Neural cell (in vitro differentiated cells): Measurements from ENCODE around the gene TMEM140. TPM values are rescaled to one million over a fixed set of nuclear protein-coding genes. Genes with fewer than 3 reads are reported as not detected.

Experiments used
- H2AFZ ChIP-seq: fragments of 200-600, 300-800 bp; sonication (generic), shearing (Covaris generic); 2 replicates; pipeline ENCODE4 v1.6.0; 2014; ENCODE audit warnings: low read depth, mild to moderate bottlenecking, antibody characterized with exemption, low read length, moderate library complexity
- H3F3A ChIP-seq: fragments of 200-600 bp; shearing (Covaris generic); 2 replicates; pipeline ENCODE4 v1.6.1; 2016; ENCODE audit warnings: mild to moderate bottlenecking, moderate library complexity, mixed read lengths, antibody characterized with exemption, low read length; ENCODE audit not compliant: insufficient read depth, poor library complexity, severe bottlenecking
- H3K27ac ChIP-seq: fragments of 200-600, 300-800 bp; sonication (generic), shearing (Covaris generic); 2 replicates; pipeline ENCODE4 v1.5.1; 2014; ENCODE audit warnings: mild to moderate bottlenecking, low read length, moderate library complexity
- H3K27me3 ChIP-seq: fragments of 300-800, 200-600 bp; sonication (generic), shearing (Covaris generic); 2 replicates; pipeline ENCODE4 v1.6.0; 2014; ENCODE audit warnings: mild to moderate bottlenecking, low read depth, low read length, moderate library complexity; ENCODE audit not compliant: insufficient read depth
- H3K36me3 ChIP-seq: fragments of 300-800, 200-600 bp; sonication (generic), shearing (Covaris generic); 2 replicates; pipeline ENCODE4 v1.5.1; 2014; ENCODE audit warnings: mild to moderate bottlenecking, antibody characterized with exemption, low read length, moderate library complexity; ENCODE audit not compliant: insufficient read depth
- H3K4me2 ChIP-seq: fragments of 300-800, 200-600 bp; sonication (generic), shearing (Covaris generic); 2 replicates; pipeline ENCODE4 v1.6.0; 2014; ENCODE audit warnings: mild to moderate bottlenecking, low read length
- H3K4me3 ChIP-seq: fragments of 300-800, 200-600 bp; sonication (generic), shearing (Covaris generic); 2 replicates; pipeline ENCODE4 v1.5.1; 2014; ENCODE audit warnings: mild to moderate bottlenecking, low read length, moderate library complexity
- H3K79me2 ChIP-seq: fragments of 200-600 bp; shearing (Covaris generic); replicated peaks from 2 replicates; pipeline ENCODE4 v1.6.0; 2014; ENCODE audit warnings: mild to moderate bottlenecking, low read length, moderate library complexity; ENCODE audit not compliant: insufficient read depth
- H3K9ac ChIP-seq: fragments of 300-800, 200-600 bp; sonication (generic), shearing (Covaris generic); 2 replicates; pipeline ENCODE4 v1.6.1; 2016; ENCODE audit warnings: mild to moderate bottlenecking, low read length, mixed read lengths
- H3K9me2 ChIP-seq: fragments of 200-600 bp; shearing (Covaris generic); 2 replicates; pipeline ENCODE4 v1.6.1; 2016; ENCODE audit warnings: mild to moderate bottlenecking, low read length, mixed read lengths; ENCODE audit not compliant: insufficient read depth
- H3K9me3 ChIP-seq: fragments of 200-600, 300-800 bp; sonication (generic), shearing (Covaris generic); 2 replicates; pipeline ENCODE4 v1.6.1; 2016; ENCODE audit warnings: mild to moderate bottlenecking, mixed run types, low read length, moderate library complexity, mixed read lengths
- H4K20me1 ChIP-seq: fragments of 200-600 bp; shearing (Covaris generic); 2 replicates; pipeline ENCODE4 v1.6.1; 2016; ENCODE audit warnings: mild to moderate bottlenecking, mixed run types; ENCODE audit not compliant: insufficient read depth
- EP300 ChIP-seq: fragments of 450-650 bp; conservative IDR thresholded peaks from 2 replicates; pipeline ENCODE4 v1.6.1; 2014; ENCODE audit warnings: antibody characterized with exemption, mild to moderate bottlenecking, moderate library complexity; ENCODE audit not compliant: poor library complexity, severe bottlenecking
- EZH2 ChIP-seq: fragments of 200-600, 300-800 bp; shearing (Covaris generic), sonication (generic); IDR thresholded peaks from 2 replicates; pipeline ENCODE4 v1.6.1; 2014; ENCODE audit warnings: antibody characterized with exemption, low read length, borderline replicate concordance, mild to moderate bottlenecking; ENCODE audit not compliant: insufficient read depth, poor library complexity, severe bottlenecking
- MXI1 ChIP-seq: fragments of 450-650 bp; conservative IDR thresholded peaks from 2 replicates; pipeline ENCODE4 v1.6.1; 2014; ENCODE audit warnings: antibody characterized with exemption, mild to moderate bottlenecking; ENCODE audit not compliant: poor library complexity, severe bottlenecking
- POLR2AphosphoS5 ChIP-seq: IDR thresholded peaks from 2 replicates; pipeline ENCODE4 v1.6.1; 2012
- RAD21 ChIP-seq: fragments of 450-650 bp; conservative IDR thresholded peaks from 2 replicates; pipeline ENCODE4 v1.6.1; 2014; ENCODE audit warnings: antibody characterized with exemption, mild to moderate bottlenecking, moderate library complexity
- REST ChIP-seq: IDR thresholded peaks from 2 replicates; pipeline ENCODE4 v1.6.1; 2012; ENCODE audit warnings: borderline replicate concordance
- SMC3 ChIP-seq: fragments of 450-650 bp; conservative IDR thresholded peaks from 2 replicates; pipeline ENCODE4 v1.6.1; 2014; ENCODE audit warnings: antibody characterized with exemption, mild to moderate bottlenecking, moderate library complexity; ENCODE audit not compliant: poor library complexity
- TAF1 ChIP-seq: IDR thresholded peaks from 2 replicates; pipeline ENCODE4 v1.6.1; 2012; ENCODE audit warnings: low read depth
- polyA plus RNA-seq: library from polyadenylated mRNA; depleted of rRNA; stranded (reverse); fragments of >200 nt; gene quantifications from 2 replicates; pipeline ENCODE4 v1.2.3, GENCODE V29; 2014
- TF ChIP-seq, protein P1 (sequence below): fragments of 450-650 bp; IDR thresholded peaks from 2 replicates; pipeline ENCODE4 v1.5.1; 2014; ENCODE audit warnings: antibody characterized with exemption, mild to moderate bottlenecking, moderate library complexity; ENCODE audit not compliant: poor library complexity, severe bottlenecking

TMEM140 gene
- polyA plus RNA-seq, 1 donor from 2014 or later = 0.15 TPM

DNA sequence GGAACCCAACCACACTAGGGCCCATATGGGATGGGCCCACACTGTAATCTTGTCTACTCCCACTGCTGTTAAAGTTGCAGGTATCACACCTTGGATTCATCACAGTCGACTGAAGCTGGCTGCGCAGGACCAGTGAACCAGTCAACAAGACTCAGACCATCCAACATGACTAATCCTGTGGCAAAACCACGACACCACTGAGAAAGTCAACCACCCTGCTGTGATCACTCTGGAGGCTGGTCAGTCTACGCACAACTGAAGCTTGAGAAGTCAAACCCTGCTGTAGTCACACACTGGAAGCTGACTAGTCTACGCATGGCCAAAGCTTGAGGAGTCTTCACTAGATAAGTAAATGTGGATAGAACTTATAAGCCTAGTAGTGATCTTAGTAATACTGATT, 32.2 kb downstream of the TMEM140 start:
- no peaks in the 10 kb centered on the region for H3K36me3 ChIP-seq
- H3K4me3 ChIP-seq = no peak overlapping the region
- H3K9me2 ChIP-seq = no peaks in the 10 kb centered on the region
- no peaks in the 10 kb centered on the region for H3K79me2 ChIP-seq
- no peaks in the 10 kb centered on the region for H4K20me1 ChIP-seq
- no peaks in the 10 kb centered on the region for H3K27me3 ChIP-seq
- H2AFZ ChIP-seq = no peak overlapping the region
- H3K4me2 ChIP-seq = no peak overlapping the region
- no peak overlapping the region for H3K9ac ChIP-seq
- H3K27ac ChIP-seq = no peak overlapping the region
- H3K9me3 ChIP-seq = peaks cover 11% of the 10 kb centered on the region
- TF ChIP-seq SMC3 (no peak), REST (no peak), POLR2AphosphoS5 (no peak), EZH2 (no peak), RAD21 (no peak), TAF1 (no peak), EP300 (no peak), MXI1 (no peak)
- TF ChIP-seq, protein P1, sequence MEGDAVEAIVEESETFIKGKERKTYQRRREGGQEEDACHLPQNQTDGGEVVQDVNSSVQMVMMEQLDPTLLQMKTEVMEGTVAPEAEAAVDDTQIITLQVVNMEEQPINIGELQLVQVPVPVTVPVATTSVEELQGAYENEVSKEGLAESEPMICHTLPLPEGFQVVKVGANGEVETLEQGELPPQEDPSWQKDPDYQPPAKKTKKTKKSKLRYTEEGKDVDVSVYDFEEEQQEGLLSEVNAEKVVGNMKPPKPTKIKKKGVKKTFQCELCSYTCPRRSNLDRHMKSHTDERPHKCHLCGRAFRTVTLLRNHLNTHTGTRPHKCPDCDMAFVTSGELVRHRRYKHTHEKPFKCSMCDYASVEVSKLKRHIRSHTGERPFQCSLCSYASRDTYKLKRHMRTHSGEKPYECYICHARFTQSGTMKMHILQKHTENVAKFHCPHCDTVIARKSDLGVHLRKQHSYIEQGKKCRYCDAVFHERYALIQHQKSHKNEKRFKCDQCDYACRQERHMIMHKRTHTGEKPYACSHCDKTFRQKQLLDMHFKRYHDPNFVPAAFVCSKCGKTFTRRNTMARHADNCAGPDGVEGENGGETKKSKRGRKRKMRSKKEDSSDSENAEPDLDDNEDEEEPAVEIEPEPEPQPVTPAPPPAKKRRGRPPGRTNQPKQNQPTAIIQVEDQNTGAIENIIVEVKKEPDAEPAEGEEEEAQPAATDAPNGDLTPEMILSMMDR = no peak
- no peaks in the 10 kb centered on the region for H3F3A ChIP-seq

DNA sequence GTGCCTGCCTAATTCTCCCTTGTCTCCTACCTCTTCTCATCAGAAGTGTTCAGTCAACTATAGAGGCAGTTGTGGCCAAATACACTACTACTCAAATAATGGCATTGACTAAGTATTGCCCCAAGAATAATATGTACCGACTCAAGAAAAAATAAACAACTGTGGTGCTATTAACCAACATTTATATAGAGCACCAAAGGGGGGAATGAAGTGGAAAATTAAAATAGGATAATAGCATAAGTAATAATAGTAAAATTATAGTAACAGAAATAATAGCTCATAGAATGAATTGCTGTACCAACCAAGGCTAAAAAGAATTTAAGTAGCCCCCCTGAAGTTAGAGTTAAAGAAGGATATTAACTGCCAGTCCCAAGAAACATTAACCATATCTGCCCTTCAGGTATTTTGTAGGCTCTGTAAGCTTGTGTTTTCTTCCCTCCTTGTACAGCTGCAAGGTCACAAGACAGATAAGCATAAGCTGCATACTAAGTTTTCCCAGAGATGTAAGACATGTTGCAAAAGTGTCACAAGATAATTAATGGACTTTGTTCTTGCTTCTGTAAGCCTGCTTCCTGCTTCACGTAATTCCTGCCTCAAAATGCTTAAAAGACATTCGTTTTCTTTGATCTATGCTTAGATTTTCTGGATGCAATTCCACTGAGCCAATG, 33.5 kb downstream of the TMEM140 start:
- H3K4me2 ChIP-seq = no peak overlapping the region
- H3K9ac ChIP-seq = no peak overlapping the region
- TF ChIP-seq, protein P1 = no peak
- TF ChIP-seq TAF1 = no peak
- no peak for TF ChIP-seq REST
- no peak for TF ChIP-seq EZH2
- TF ChIP-seq SMC3 = no peak
- TF ChIP-seq POLR2AphosphoS5 = no peak
- peaks cover 10% of the 10 kb centered on the region for H3K36me3 ChIP-seq
- H4K20me1 ChIP-seq = no peaks in the 10 kb centered on the region
- H3K9me2 ChIP-seq = no peaks in the 10 kb centered on the region
- H3K27ac ChIP-seq = no peak overlapping the region
- no peak overlapping the region for H2AFZ ChIP-seq
- H3F3A ChIP-seq = no peaks in the 10 kb centered on the region
- no peak overlapping the region for H3K4me3 ChIP-seq
- no peaks in the 10 kb centered on the region for H3K79me2 ChIP-seq
- H3K27me3 ChIP-seq = no peaks in the 10 kb centered on the region
- H3K9me3 ChIP-seq = peaks cover 11% of the 10 kb centered on the region
